Activated T-helper 17 cell treated with anti-CD3 and anti-CD28 coated beads, Interleukin-2, amount 50 U/mL, for 72 hours (primary cell): ENCODE measurements around the gene HRH4. TPM values are rescaled to one million over a fixed set of nuclear protein-coding genes. Genes with fewer than 3 reads are reported as not detected.

Source experiments
- ATAC-seq: fragments of 150-1000 bp; cut with Tn5 transposase; replicated peaks from 2 replicates; pipeline ENCODE4 v1.10.0; 2021; ENCODE audit warnings: mild to moderate bottlenecking, moderate library complexity
- H3K27ac Mint-ChIP-seq: one replicate; pipeline ENCODE4 v1.8.0; 2022; ENCODE audit warnings: mixed read lengths
- H3K27me3 Mint-ChIP-seq: one replicate; pipeline ENCODE4 v1.8.0; 2022; ENCODE audit warnings: mixed read lengths
- H3K36me3 Mint-ChIP-seq: one replicate; pipeline ENCODE4 v1.8.0; 2022; ENCODE audit warnings: low read depth, mild to moderate bottlenecking, mixed read lengths
- H3K4me1 Mint-ChIP-seq: one replicate; pipeline ENCODE4 v1.8.0; 2022; ENCODE audit warnings: mixed read lengths
- H3K4me3 Mint-ChIP-seq: one replicate; pipeline ENCODE4 v1.8.0; 2022; ENCODE audit warnings: mild to moderate bottlenecking, mixed read lengths
- H3K9me3 Mint-ChIP-seq: one replicate; pipeline ENCODE4 v1.8.0; 2022; ENCODE audit warnings: mixed read lengths
- total RNA-seq, 2 donors: library from RNA; stranded (reverse); gene quantifications; one replicate each; pipeline ENCODE4 v1.2.3, GENCODE V29; 2022

HRH4 gene
- total RNA-seq, 2 donors from 2014 or later: 2.2 to 3.8 TPM

DNA sequence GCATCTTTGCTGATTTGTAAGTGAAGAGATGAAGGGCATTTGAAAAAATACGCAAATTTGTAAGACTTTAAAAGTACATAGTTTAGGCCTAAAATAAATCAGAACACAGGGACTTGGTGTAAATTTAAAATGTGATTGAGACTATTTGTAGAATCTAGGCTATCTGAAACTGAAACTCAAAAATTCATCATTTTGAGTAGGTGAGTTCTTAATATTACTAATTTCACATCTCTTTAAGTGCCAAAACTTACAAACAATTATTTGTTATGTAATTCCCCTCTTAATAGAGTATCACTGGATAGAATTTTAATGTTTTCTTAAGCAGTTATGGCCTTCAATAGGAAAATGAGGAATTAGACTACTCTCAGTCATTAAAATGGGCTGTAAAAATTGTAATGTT is 14.0 kb upstream of the HRH4 start:
- no peak overlapping the region for H3K4me3 Mint-ChIP-seq
- H3K36me3 Mint-ChIP-seq: peaks cover 90% of the 10 kb centered on the region
- peaks cover 4% of the 10 kb centered on the region for H3K4me1 Mint-ChIP-seq
- no peak overlapping the region for H3K27ac Mint-ChIP-seq
- ATAC-seq: no peak
- H3K27me3 Mint-ChIP-seq: no peaks in the 10 kb centered on the region
- no peaks in the 10 kb centered on the region for H3K9me3 Mint-ChIP-seq

DNA sequence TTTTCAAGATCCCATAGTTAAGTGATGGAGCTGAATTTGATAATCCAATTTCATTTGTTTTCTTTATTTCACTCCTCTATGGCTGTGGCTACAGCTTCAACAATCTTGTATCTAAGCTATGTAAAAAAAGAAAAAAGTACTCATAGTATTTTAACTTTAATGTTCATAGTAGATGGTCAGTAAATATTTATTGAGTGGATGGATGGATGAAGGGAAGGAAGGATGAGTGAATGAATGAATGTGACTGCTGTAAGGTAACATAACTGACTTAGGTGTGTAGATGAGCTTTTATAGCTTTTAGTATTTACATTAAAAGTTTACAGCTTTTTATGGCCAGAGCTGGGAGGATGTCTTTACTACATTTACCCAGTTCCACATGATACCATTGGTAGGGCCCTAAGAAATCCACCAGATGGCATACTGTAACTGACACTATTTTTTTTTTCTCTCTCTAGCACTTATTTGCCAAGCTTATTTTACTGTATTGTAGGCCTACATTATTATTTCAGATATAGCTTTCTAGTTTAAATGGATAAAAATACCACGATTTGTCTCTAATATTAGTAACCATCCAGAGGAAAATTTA is 13.4 kb upstream of the HRH4 start:
- Mint-ChIP-seq H3K27ac (no peak overlapping the region), H3K27me3 (no peaks in the 10 kb centered on the region), H3K4me1 (peaks cover 4% of the 10 kb centered on the region), H3K4me3 (no peak overlapping the region), H3K9me3 (no peaks in the 10 kb centered on the region), H3K36me3 (peaks cover 86% of the 10 kb centered on the region)
- ATAC-seq: no peak

DNA sequence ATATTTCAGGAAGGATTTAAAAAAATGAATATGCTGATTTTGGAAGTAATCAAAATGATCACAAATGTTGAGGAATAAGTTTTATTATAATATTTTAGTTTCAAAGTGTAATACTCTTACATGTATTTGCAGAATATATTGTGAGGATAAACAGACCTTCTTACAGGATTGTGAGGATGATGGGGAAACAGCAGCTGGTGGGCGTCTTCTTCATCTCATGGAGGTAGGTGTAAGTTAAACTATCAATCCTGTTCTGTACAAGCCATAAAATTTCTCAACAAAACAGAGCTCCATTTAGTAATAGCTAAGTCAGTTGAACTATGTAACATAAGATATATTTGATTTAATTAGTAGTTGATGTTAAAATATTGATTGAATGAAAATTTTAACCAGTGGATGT is 12.5 kb upstream of the HRH4 start:
- Mint-ChIP-seq H3K27ac (no peak overlapping the region), H3K36me3 (peaks cover 84% of the 10 kb centered on the region), H3K4me1 (peaks cover 4% of the 10 kb centered on the region), H3K27me3 (no peaks in the 10 kb centered on the region), H3K4me3 (no peak overlapping the region), H3K9me3 (no peaks in the 10 kb centered on the region)
- ATAC-seq: no peak

DNA sequence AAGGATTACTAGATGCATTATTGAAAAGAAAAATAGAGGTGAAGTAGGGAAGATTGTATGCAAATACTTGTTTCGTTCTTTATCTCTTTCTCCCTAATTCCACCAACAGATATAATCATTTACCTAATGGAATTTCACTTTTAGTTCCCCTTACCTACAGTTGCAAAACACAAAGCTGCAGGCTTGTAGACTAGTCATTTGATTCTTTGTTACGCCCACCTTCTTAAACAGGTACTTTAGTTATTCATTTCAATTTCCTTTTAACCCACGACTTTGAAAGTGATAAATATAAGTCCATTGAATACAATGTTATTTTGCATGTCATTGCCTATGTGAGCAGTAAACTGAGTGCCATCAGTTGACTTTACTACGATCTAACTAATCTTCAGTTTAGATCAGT is 3.9 kb upstream of the HRH4 start:
- peak overlapping the region; percentile 51 for H3K4me3 Mint-ChIP-seq
- H3K27ac Mint-ChIP-seq: peak overlapping the region; percentile 49

DNA sequence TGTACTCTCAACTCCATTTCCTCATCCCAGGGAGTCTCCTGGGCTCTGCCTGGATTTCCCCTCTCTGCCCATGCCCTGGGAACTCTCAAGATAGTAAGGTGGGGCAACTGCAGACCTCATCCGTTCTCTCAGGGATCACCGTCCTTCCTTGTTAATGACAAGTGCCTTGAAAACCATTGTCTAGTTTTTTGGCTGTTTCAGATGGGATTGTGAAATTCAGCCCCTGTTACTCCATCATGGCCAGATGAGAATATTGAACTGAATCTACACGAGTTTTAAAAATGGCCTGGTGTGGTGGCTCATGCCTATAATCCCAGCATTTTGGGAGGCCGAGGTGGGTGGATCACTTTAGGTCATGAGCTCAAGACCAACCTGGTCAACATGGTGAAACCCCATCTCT is 665 bp upstream of the HRH4 start:
- peaks cover 17% of the 10 kb centered on the region for H3K4me1 Mint-ChIP-seq
- H3K27ac Mint-ChIP-seq: no peak overlapping the region
- H3K27me3 Mint-ChIP-seq: no peaks in the 10 kb centered on the region
- H3K9me3 Mint-ChIP-seq: no peaks in the 10 kb centered on the region
- H3K4me3 Mint-ChIP-seq: peak overlapping the region; percentile 75
- H3K36me3 Mint-ChIP-seq: no peaks in the 10 kb centered on the region
- no peak for ATAC-seq

More for the DNA sequence above, 3.9 kb upstream of the HRH4 start:
- Mint-ChIP-seq H3K36me3 (peaks cover 6% of the 10 kb centered on the region), H3K4me1 (peaks cover 4% of the 10 kb centered on the region), H3K27me3 (no peaks in the 10 kb centered on the region), H3K9me3 (no peaks in the 10 kb centered on the region)
- peak; percentile 87 for ATAC-seq

DNA sequence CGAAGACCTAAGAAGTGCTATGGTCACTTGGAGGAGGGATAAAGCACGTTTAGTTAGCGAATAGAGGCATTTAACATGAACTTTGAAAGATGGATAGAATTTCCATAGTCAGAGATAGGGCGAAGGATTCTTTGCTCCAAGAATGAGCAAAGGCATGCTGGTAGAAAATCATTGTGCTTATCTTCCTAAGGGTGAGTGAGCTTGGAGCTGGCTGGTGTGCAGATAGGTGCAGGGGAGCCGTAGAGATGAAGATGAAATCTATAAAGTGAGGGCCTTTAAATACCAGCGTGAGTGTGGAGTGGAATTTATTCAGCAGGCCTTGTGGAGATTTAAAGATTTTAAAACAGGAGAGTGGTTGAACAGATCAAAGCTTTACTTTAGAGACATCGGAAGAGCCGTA is 1.6 kb downstream of the HRH4 start:
- Mint-ChIP-seq H3K36me3 (peaks cover 5% of the 10 kb centered on the region), H3K4me1 (peaks cover 18% of the 10 kb centered on the region), H3K27ac (peak overlapping the region; percentile 69), H3K9me3 (no peaks in the 10 kb centered on the region), H3K4me3 (peak overlapping the region; percentile 75), H3K27me3 (no peaks in the 10 kb centered on the region)
- peak; percentile 13 for ATAC-seq

DNA sequence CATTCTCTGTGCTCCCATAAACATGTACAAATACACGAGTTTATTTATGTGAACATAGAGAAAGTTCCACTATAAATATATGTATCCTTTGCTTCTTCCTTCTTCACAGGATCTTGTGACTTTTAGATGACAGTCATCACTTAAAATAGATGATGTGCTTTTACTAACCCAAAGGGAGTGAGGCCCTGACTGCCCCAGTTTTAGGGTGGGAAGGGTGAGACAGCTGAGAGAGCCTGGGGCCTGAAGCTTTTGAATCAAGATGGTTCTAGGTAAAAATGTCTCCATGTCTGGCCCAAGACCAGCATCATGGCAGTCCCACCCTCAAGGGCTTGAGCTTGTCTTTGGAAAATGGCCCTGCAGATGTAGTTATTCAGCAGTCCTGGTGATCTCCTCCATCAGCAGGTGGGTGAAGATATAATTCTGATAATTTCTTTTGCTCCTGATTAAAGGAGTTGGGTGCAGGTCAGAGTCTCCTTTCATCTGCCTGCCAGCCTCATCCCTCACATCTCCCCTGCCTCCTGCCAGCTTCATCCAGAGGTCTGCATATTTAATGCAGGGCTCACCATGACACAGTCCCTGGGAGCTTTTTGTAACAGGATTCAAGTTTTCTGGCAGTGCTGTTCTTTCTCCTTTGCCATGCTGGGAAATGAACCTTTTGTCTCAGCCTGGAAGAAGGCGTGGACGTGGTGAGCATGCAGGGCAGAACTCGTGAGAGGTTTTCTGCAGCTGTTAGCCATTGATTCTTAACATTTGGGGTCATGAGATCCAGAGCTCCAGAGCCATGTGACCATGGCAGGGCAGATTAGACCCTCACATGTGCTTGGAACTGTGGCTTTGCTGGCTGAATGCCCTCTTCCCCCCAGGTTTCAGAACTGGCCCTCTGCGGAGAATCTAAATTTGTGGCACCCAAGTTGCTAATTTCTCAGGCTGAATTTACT is 2.7 kb downstream of the HRH4 start:
- H3K27ac Mint-ChIP-seq: peak overlapping the region; percentile 69
- peak; percentile 16 for ATAC-seq
- no peaks in the 10 kb centered on the region for H3K27me3 Mint-ChIP-seq
- H3K4me1 Mint-ChIP-seq: peaks cover 21% of the 10 kb centered on the region
- H3K36me3 Mint-ChIP-seq: peaks cover 5% of the 10 kb centered on the region
- peak overlapping the region; percentile 75 for H3K4me3 Mint-ChIP-seq
- H3K9me3 Mint-ChIP-seq: no peaks in the 10 kb centered on the region

DNA sequence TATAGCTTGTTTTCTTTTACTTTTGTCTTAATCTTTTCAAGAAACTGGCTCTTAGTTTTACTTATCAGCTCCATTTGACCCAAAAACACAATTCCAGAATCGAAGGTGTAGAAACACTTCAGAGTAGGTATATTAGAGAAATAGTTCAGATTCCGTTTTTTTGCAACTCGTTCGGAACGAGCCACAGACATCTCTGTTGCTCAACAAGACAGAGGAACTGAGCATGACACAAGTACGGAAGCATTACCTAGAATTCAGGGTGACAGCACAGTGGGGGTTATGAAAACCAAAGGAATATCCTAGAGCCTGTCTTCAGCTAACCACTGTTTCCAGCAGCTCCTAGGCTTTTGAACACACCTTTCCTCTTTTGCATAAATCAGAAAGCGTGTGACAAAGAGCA is 5.0 kb downstream of the HRH4 start:
- Mint-ChIP-seq H3K4me1 (peaks cover 26% of the 10 kb centered on the region), H3K36me3 (peaks cover 16% of the 10 kb centered on the region), H3K9me3 (no peaks in the 10 kb centered on the region), H3K27me3 (no peaks in the 10 kb centered on the region), H3K27ac (peak overlapping the region; percentile 60), H3K4me3 (peak overlapping the region; percentile 75)
- no peak for ATAC-seq

DNA sequence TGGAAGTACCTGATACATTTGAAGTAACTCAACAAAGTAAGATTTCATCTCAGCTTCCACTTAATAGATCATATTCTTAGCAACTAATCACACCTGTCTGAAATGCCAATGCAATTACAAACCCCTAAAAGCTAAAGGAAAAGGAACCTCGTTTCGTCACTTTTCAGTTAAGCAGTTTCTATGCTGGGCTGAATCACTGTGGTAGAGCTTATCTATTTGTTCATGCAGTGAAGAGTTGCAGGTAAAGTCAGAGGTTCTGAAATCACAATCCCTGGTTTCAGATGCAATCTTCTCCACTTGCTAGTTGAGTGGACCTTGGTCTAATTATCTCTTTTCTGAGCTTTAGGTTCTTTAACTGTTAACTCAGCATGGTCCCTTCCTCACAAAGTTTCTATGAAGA is 6.3 kb downstream of the HRH4 start:
- H3K9me3 Mint-ChIP-seq: no peaks in the 10 kb centered on the region
- peak; percentile 57 for ATAC-seq
- H3K27ac Mint-ChIP-seq: peak overlapping the region; percentile 39
- H3K27me3 Mint-ChIP-seq: no peaks in the 10 kb centered on the region
- H3K4me1 Mint-ChIP-seq: peaks cover 28% of the 10 kb centered on the region
- H3K4me3 Mint-ChIP-seq: peak overlapping the region; percentile 52
- H3K36me3 Mint-ChIP-seq: peaks cover 21% of the 10 kb centered on the region

DNA sequence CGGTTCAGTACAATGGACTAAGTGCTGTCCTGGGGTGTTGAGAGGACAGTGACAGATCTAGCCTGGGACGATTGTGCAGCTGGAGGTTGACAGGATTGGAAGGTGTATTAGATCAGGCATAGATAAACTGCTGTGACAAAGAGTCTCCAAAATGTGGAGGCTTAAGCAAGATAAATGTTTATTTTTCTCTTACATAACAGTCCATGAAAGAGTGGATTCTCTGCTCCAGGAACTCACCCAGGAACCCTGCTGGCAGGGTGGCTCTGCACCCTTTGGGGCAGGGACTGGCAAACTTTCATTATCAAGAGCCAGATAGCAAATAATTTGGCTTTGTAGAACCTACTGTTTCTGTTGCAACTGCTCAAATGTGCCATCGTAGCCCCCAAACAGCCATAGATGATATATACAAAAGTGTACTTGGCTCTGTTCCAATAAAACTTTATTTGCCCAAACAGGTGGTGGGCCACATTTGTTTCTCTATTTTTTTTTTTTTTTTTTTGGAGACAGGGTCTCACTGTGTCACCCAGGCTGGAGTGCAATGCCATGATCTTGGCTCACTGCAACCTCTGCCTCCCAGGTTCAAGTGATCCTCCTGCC is 9.7 kb downstream of the HRH4 start:
- Mint-ChIP-seq H3K27ac (peak overlapping the region; percentile 80), H3K36me3 (peaks cover 31% of the 10 kb centered on the region), H3K4me1 (peaks cover 24% of the 10 kb centered on the region), H3K9me3 (no peaks in the 10 kb centered on the region), H3K4me3 (peak overlapping the region; percentile 73), H3K27me3 (no peaks in the 10 kb centered on the region)
- ATAC-seq: peak; percentile 6

DNA sequence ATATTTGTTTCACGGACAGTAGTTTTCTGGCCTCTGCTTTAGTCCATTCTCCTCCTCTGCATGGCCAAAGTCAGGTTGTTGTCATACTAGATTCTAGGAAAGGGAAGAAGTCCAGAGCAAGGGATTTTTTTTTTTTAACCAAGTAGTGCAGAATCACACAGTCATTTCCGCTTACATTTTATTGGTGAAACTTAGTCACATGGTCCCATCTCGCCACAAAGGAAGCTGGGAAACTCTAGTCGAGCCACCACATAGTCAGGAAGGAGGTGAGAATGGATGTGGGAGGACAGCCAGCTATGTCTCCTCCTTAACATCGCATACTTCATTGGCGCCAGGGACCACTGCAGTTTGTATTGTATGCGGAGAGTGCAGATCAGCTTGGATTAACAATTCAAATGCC is 10.4 kb downstream of the HRH4 start:
- Mint-ChIP-seq H3K4me3 (peak overlapping the region; percentile 73), H3K27ac (peak overlapping the region; percentile 33), H3K27me3 (no peaks in the 10 kb centered on the region), H3K4me1 (peaks cover 24% of the 10 kb centered on the region), H3K36me3 (peaks cover 26% of the 10 kb centered on the region), H3K9me3 (no peaks in the 10 kb centered on the region)
- peak; percentile 48 for ATAC-seq

DNA sequence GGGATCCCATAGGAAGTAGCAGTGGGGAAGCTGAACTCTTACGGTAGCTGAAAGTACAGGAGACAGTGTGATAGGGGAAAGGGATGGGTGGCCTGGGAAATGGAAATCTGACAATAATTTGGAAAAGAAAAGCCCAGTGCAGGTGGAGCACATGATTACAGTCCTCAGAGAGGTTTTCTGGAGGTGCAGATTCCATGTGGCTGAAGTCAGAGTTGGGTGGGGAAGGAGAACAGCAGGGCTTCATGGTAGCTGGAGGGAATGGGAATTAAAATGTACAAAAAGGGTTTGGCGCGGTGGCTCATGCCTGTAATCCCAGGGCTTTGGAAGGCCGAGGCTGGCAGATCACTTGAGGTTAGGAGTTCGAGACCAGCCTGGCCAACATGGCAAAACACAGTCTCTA is 12.2 kb downstream of the HRH4 start:
- peaks cover 37% of the 10 kb centered on the region for H3K36me3 Mint-ChIP-seq
- peak overlapping the region; percentile 47 for H3K27ac Mint-ChIP-seq
- H3K4me1 Mint-ChIP-seq: peaks cover 20% of the 10 kb centered on the region
- no peaks in the 10 kb centered on the region for H3K9me3 Mint-ChIP-seq
- ATAC-seq: no peak
- H3K4me3 Mint-ChIP-seq: peak overlapping the region; percentile 26
- H3K27me3 Mint-ChIP-seq: no peaks in the 10 kb centered on the region

DNA sequence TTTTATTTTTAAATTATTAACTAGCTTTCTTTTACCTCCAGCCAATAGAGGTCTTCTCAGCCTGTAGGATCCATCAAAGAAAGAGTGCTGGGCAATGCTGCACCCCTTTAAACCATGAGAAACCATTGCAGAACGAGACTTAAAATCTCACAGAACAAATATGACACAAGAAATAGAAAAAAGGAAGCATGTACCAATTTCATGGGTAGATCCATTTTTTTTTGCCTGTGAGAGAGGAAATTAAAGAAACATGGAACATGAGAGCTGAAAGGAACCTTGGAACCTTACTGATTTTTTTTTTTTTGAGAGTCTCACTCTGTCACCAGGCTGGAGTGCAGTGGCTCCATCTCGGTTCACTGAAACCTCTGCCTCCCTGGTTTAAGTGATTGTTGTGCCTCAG is 14.0 kb downstream of the HRH4 start:
- Mint-ChIP-seq H3K9me3 (no peaks in the 10 kb centered on the region), H3K27me3 (no peaks in the 10 kb centered on the region), H3K27ac (no peak overlapping the region), H3K4me1 (peaks cover 16% of the 10 kb centered on the region), H3K36me3 (peaks cover 37% of the 10 kb centered on the region), H3K4me3 (no peak overlapping the region)
- no peak for ATAC-seq

DNA sequence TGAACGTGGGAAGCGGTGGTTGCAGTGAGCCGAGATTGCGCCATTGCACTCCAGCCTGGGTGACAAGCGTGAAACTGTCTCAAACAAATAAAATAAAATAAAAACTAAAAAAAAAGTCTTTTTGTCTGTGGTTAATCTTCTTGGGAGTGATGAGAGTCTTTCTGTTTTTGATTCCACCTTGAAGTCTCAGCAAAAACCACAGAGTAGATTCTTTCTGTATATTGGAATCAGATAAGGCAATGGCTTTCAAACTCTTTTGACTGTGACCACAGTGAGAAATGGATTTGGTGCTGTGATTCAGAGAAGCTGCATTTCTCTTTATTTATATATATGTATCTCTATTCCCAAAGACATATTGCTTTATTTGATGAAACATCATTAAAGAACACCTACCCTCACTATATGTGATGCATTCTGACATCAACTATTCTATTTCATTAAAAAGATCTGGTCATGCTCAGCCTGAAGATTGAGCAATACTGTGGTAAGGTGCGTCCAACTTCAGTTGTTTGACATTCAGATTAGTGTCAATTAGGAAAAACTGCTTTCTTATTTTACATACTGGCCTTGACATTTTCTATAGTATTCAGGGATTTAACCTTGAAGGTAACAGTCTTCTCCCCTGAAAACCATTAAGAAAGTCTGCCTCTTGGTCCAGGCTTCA is 15.6 kb downstream of the HRH4 start:
- Mint-ChIP-seq H3K36me3 (peaks cover 23% of the 10 kb centered on the region), H3K27ac (no peak overlapping the region), H3K27me3 (no peaks in the 10 kb centered on the region), H3K4me1 (peaks cover 7% of the 10 kb centered on the region), H3K9me3 (no peaks in the 10 kb centered on the region), H3K4me3 (no peak overlapping the region)
- ATAC-seq: peak; percentile 58
